Measurements from ENCODE around the gene COL1A2.
A peak's percentile ranks its signal among the peaks of the same experiment; 100 is the strongest.

Gene COL1A2

DNA sequence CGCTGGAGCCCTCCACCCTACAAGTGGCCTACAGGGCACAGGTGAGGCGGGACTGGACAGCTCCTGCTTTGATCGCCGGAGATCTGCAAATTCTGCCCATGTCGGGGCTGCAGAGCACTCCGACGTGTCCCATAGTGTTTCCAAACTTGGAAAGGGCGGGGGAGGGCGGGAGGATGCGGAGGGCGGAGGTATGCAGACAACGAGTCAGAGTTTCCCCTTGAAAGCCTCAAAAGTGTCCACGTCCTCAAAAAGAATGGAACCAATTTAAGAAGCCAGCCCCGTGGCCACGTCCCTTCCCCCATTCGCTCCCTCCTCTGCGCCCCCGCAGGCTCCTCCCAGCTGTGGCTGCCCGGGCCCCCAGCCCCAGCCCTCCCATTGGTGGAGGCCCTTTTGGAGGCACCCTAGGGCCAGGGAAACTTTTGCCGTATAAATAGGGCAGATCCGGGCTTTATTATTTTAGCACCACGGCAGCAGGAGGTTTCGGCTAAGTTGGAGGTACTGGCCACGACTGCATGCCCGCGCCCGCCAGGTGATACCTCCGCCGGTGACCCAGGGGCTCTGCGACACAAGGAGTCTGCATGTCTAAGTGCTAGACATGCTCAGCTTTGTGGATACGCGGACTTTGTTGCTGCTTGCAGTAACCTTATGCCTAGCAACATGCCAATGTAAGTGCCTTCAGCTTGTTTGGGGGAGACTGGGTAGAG lies at the start of gene COL1A2:
Gene COL1A2 (plus strand): TSS at position 459 of the 704 bp plus-strand sequence. CDS start 137 bp downstream, at position 596.
- DNase-seq (ENCODE audit: low read depth, low spot score), result peak; percentile 93

DNA sequence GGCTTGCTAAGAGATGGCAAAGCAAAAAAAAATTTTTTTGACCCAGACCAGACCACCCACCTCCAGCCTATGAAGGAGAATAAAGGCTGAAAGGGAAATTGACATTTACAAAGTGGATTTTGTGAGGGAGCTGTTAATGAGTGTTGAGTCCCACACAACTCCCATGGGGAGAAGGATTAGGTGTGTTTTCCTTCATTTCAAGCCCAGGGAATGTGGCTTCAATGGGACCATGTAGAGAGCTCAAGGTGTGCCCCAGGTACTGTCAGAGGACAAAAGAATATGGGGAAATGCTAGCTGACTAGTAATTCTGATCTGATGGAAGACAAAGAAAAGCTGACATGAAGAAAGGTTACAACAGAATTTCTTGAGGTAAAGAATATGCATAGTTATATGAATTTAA lies 48.8 kb upstream of the COL1A2 start:
- no peak for DNase-seq (ENCODE audit: low read depth, low spot score)

DNA sequence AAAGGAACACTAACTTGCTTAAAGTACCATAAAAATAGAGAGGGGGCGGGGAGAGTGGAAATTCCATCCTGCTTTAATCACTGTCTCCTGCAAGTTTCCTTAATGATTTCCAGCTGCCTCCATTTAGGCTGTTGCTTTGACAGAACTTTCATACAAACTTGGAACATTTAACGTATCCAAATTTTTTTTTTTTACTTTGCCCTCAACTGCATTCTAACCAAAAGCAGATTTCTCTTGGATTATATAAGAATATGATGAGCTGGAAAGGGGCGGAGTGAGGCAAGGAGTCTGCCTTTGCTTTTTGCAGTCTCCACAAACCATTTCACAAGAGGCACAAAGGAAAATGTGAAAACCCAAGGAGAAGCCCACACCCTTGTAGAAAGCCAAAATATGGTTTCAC lies 46.6 kb upstream of the COL1A2 start:
- DNase-seq (ENCODE audit: low read depth, low spot score), result peak; percentile 82

DNA sequence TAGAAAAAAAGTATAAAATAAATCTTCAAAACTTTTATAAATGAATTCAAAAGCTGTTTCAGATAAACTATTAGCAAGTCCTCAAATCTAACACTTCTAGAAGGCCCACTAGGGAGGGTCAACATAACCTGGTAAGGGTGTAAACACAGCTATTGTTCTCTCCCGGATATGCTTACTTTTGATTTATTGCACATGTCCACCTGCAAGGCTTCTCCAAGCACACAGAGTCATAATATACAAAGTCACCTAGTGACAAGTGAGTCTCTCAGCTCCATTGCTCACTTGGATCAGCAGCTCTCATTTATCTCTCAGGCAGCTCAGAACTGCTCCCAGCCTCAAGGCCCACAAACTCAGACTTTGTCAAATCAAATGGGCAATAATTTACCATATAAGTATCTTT lies 44.0 kb upstream of the COL1A2 start:
- DNase-seq (ENCODE audit: low read depth, low spot score), result no peak

DNA sequence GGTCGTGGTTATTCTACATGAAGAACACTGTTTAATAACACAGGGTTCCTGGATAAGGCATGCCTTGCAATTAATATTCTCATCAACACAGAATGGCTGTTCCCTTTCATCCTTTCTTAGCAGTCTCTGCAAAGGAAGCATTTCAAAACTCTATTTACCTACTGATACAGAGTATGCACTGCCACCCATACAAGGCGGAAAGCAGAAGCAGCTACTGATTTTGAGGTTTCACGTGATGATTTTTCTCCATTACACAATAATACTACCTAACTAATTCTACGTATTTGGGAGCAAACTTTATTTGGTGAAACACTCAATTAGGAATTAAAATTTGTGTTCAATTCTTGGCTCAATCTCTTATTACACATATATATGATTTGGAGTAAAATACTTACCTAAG lies 43.0 kb upstream of the COL1A2 start:
- DNase-seq (ENCODE audit: low read depth, low spot score), result no peak

DNA sequence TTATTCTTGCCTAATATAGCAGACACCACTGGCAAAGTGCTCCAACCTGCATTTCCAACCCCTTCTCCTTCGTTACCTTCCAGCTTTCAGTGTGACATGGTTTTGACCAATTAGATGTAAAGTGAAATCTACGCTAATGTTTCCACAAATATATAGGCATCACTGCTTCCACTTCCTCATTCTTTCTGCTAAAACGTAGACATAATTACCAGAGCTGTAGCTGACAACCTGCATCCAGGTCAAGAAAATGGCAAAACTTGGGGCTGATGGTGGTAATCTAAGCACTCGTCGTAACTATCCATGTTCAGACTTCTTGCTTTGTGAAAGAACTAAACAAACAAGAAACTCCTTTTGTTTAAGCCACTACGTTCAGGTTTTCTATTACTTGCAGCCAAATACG lies 41.8 kb upstream of the COL1A2 start:
- no peak for DNase-seq (ENCODE audit: low read depth, low spot score)

DNA sequence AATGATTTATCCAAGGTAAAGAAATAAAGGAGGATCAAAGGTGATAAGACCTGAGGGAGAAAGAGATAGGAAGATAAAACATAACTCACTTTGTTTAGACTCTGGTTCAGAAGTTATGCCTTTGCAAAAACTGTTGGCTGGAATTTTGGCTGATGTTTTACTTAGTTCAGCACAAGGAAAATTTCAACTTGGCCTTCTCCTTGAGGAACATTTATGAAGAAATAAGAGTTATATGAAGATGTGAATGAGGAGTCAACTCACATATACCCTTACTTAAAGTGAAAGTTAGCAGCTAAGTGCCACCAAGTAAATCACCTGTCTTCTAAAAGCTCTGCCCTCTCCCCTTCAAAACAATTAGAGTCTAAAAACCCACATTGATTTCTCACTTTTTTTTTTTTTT lies 39.7 kb upstream of the COL1A2 start:
- no peak for DNase-seq (ENCODE audit: low read depth, low spot score)

DNA sequence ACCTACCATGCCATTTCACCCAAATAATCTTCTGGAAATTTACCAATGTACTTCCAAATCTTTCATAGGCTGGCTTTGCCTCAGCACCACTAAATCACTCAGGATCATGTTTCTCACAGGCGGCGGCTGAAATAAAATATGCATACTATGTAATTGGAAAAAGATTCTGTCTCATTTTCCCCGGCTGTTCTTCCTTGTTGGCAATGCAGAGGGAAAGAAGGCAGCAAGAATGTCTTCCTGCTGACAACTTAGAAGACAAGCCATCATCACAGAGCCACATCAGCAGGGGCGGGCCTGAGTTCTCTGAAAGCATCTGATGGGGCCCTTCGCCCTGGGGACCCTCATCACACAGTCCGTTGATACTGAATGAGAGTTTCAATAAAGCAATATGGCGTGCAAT lies 39.2 kb upstream of the COL1A2 start:
- DNase-seq (ENCODE audit: low read depth, low spot score), result no peak

DNA sequence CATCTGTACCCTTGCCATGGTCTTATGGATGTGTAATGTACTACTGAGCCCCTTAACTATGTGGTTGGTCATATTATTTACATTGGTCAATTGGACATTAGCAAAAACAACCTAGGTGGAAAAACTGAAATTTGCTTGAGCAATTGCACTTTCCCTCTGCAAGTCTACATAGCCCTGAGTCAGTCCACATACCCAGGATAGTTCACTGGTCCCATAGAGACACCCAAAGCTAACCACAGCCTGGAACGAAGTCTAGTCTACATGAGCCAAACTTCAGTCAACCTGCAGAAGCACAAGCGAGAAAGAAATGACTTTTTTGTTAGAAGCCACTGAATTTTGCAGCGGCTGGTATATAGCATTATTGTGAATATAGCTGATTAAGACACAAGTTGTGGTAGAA lies 37.6 kb upstream of the COL1A2 start:
- DNase-seq (ENCODE audit: low read depth, low spot score), result no peak

DNA sequence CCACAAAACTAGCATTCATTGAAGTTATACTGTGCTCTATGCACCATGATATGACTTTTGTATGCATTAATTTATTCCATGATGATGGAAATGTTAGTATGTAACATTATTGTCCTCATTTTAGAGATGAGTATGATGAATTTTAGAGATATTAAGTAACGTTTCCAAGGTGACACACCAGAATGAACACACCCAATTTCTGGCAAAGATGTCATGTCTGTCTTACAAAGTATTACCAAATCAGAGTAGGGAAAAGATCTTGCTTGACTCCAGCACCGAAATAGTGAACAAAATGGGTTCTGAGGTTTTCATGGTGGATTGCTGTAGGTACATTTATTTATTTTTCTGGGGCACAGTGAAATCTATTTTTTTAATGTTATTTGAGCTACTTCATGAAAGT lies 33.8 kb upstream of the COL1A2 start:
- no peak for DNase-seq (ENCODE audit: low read depth, low spot score)

DNA sequence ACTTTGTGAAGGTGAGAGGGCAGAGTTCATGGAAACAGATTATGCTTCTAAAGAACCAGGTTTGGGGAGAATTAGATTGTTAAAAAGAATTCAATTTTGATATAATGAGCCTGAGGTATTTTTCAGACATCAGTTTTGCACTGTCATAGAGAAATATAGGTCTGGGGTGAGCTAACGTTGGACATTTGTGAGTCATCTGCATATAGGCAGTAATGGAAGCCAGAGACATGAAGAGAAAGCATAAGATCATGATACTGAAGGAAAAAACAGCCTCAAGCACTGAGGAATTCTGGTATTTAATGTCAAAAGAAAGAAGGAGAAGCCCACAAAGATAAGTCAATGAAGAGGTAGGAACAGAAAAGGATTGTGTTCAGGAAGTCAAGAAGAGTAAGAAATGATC lies 32.4 kb upstream of the COL1A2 start:
- no peak for DNase-seq (ENCODE audit: low read depth, low spot score)

DNA sequence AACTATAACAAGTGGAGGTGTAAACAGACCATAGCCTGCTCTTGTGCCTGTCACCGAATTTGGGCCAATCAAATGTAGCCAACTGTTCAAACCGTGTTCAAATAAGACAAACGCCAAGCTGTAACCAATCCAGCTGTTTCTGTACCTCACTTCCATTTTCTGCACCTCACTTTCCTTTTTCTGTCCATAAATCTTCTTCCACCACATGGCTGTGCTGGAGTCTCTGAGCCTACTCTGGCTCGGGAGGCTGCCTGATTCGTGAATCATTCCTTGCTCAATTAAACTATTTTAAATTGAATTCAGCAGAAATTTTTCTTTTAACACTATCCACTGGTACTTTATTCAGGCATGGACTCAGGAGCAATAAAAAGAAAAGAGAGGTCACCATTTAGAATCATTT lies 29.9 kb upstream of the COL1A2 start:
- no peak for DNase-seq (ENCODE audit: low read depth, low spot score)

DNA sequence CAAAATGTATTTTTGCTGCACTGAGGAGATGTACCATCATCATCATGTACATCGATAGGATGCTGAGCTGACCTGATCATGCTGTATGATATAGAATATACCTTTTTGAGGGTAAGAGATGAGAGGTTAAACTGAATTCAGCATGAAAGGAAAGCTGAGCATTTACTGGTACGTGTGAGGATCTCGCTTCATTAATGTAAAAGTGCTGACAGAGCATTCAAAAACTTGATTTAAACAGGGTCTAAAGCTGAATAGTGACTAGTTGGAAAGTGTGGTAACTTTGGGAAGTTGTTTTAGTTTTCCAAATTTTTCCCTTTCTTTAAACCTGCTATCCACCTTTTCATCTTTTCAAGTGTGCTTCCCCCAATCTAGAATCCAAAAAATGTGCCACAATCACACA lies 28.5 kb upstream of the COL1A2 start:
- DNase-seq (ENCODE audit: low read depth, low spot score), result no peak

DNA sequence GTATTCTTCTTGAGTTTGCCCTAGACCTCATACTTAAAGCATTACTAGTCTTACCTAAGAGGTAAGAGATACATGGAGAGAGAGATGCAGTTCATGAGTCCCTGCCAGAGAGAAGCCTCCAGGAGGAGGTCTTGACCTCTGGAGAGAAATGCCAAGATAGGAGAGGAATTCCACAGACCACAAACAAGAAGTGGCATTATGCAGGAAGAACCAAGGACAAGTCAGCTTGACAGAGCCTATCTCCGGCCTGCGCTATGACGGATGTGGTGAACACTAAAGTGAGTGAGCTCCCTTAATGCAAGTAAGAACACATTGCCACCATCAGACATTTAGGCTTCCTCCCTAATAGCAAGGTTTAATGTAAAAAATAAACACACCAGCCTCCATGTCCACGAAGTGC lies 27.9 kb upstream of the COL1A2 start:
- no peak for DNase-seq (ENCODE audit: low read depth, low spot score)

DNA sequence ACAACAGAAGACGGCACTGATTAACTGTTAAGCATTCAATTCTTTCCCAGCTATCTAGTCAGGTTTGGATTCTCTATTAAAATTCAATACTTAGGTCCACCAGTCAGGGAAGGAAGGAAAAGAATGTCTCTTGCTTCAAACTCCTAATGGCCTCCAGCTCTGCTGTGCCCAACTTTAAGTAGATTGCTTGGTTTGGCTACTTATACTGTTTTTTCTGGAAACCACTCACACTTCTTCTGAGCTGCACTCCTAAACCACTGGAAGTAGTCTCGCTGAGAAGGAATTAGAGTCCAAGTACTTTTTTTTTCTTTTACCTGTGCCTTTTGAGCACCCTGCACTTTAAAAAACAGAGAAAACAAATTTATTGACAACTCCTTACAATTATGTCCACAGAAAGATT lies 26.7 kb upstream of the COL1A2 start:
- peak; percentile 71 for DNase-seq (ENCODE audit: low read depth, low spot score)

DNA sequence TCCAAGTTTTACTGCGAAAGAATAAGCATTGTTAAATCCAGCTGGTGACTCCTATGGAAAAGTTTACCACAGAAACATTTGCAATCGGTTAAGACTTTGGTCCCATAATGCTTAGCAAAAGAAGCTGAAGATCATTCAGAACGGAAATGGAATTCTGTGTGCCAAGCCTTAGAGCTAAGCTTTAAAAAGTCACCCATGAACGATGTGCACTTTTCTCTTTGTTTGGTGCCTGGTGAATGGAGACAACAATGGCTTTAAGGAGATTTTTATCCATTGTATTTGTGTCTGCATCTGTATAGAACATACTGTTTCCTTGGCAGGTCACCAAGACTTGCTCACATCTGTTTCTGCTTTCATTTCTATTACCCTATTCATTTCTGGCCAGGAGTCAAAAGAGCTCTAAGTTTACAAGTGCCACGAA lies 26.3 kb upstream of the COL1A2 start:
- peak; percentile 93 for DNase-seq (ENCODE audit: low read depth, low spot score)

DNA sequence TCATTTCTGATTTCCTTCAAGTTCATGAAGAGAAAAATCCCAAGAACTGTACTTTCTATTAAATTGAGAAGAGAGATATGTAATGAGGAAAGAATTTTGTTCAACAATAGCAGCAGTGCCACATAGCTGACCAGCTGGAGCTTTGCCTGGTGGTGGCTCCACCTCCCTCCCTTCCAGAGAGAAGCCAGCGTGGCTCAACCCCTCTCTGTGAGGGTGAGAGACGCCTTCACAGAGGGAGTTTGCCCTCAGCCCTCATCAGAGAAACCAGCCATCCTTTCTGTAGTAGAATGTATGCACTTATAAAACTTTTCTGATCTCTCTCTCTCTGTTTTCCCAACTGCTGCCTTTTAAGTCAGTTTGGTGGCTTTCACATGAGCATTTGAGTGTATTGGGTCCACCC lies 20.5 kb upstream of the COL1A2 start:
- DNase-seq (ENCODE audit: low read depth, low spot score), result peak; percentile 90

DNA sequence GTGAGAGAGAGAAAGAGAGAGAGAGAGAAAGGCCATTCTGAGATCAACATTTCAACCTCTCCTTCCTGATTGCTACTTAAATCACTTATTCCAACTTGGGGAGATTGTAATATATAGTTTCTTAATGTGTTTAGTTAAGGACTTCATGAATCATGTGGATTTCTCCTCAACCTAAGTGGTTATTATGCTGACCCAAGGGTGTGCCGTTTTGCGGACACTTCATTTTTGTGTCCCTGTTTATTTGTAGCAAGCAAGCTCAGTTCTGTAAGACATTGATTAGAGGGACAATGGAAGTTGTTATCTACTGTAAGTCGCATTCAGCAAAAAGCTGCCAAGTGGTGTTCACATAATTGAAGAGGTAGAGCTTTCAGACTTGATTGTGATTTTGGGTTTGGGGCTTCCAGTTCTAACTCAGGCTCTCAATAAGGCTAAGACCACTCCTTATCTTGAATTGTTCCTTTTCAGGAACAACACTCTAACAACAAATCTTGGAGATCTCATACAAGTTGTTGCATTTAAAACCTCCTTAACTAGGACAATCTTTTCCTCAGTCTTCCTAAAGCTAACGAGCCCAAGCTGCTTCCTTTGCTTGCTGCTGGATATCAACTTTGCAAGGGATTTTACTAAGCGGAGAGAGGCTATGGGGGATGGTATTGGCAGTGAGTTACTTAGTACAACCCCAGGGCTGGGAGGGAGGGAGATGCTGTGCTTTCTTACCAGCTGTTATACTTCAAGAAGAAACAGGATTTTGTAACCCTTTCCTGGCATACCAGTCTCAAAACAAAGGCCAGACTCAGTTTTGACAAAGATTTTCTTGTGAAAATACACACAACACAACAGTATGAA lies 19.8 kb upstream of the COL1A2 start:
- DNase-seq (ENCODE audit: low read depth, low spot score), result peak; percentile 92

DNA sequence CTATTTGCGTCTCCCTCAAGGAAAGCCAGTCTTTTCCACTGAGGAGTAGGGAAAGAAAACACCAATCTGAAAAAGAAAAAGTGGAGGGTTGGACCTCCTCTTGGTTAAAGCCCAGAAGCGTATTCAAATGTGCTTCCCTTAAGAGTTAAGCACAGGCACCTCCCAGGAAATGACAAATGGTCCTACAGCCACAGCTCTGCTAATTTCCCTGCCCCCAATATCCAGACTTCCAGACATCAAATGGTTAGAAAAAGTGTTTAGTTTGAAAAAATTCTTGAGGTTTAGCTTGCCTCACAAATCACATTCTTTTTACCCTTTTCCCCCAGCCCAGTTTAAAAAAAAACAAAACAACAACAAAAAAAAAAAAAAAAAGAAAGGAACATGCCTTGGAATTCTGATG lies 19.0 kb upstream of the COL1A2 start:
- DNase-seq (ENCODE audit: low read depth, low spot score), result peak; percentile 89

DNA sequence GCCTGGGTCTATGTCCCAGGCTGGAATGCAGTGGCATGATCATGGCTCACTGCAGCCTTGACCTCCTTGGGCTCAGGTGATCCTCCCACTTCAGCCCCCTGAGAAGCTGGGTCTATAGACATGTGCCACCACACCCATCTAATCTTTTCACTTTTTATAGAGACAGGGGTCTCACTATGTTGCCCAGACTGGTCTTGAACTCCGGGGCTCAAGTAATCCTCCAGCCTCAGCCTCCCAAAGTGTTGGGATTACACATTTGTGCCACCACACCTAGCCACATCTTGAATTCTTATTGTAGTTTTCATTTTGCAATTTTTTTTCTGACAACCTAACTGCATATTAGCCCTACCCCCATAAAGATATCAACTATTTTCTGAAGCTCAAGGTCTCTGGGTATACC lies 18.4 kb upstream of the COL1A2 start:
- DNase-seq (ENCODE audit: low read depth, low spot score), result no peak

DNA sequence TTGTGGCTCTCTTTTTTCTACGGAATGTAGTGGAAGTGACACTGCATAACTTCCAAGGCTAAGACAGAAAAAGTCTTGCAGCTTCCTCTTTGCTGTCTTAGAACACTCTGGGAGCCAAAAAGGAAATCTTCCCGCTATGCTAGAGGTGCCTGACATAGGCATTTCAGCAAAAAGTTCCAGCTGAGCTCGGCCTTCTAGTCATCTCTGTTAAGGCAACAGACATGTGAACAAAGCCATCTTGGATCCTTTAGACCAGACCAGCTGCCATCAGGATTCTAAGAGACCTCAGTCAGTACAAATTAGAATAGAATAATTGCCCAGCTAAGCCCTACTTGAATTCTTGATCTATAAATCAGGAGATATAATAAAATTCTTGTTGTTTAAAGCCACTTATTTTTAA lies 16.3 kb upstream of the COL1A2 start:
- no peak for DNase-seq (ENCODE audit: low read depth, low spot score)

DNA sequence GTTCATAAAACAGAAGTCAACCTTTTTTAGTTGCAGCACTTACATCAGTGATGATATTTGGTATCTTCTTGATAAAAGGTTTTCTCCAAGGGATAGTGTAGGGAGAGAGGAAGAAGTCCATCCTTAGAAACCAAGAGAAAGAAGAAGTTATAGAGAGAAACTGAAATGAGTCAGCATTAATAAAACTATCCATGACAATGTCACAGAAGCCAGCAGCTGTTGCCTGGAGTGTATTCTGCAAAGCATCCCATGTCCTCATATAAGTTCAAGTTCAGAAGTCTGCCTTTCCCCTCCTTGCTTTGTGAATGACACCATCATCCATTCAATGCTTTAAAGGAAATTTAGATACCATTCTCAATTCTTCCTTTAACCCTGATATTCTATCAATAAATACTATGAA lies 14.4 kb upstream of the COL1A2 start:
- no peak for DNase-seq (ENCODE audit: low read depth, low spot score)

DNA sequence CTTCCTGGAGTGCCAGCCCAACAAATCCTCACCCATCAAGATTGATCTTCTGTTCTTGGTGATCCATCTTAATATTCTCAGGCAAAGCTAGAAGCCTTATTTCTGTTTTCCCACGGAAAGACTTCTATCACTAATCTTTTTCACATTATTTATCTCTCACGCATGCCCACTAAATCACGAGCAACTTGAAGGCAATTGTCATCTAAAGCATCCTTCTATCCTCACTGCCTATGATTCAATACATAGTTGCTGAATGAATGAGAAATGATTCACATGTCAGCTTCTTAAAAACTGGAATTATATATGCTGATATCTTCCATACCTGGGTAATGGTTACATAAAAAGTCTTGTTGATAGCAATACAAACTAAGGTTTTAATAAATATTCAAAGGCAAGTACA lies 12.6 kb upstream of the COL1A2 start:
- no peak for DNase-seq (ENCODE audit: low read depth, low spot score)
